SIG-M5 (cell line): ENCODE results near the gene SALL3.

Experiments used
- DNase-seq: peaks from one replicate; lab custom pipeline; 2025; lab: John Stamatoyannopoulos, UW

Gene SALL3

GRCh38 chr18:78965917-78966792 is 13.5 kb upstream of the SALL3 start:
- no peak for DNase-seq

DNA sequence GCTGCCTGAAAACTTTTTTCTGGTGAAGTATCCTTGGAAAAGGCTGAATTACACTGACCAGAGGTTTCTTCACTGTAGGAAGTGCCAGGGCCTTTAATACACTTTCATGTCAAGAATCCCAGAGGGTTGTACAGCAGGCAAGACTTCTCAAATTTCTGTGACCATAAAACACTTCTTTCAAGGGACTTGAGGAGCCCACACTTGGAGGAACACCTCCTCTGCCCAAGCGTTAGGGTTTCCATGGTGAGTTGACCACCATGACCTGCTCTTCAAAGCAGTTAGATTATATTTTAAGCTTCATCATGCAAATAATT is 12.9 kb upstream of the SALL3 start:
- no peak for DNase-seq

- DNase-seq, result no peak
Observed at GRCh38 chr18:78967692-78968091, 11.9 kb upstream of the SALL3 start.

- no peak for DNase-seq
Observed at GRCh38 chr18:78969574-78970315, 9.9 kb upstream of the SALL3 start.

DNA sequence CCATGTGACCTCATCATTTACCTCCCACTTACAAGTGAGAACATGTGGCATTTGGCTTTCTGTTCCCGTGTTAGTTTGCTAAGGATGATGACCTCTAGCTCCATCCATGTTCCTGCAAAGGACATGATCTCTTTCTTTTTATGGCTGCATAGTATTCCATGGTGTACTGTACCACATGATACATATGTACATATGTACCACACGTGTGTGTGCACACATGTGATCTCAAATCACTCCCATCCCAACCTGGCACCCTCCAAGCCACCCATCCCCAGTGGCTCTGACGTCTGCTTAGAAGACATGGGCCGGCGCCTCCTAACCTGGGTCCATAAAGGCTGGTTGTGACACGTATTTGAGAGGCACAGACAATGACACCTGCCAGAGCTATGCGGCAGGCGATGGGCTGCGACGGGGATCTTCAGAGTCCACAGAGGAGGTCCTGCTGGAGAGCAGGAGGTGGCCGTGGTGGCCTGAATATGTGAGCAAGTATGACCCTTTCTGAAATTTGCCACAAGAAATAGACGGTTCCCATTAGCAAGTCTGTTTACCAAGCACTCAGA is 8.8 kb upstream of the SALL3 start:
- no peak for DNase-seq

GRCh38 chr18:78971511-78972245 is 7.9 kb upstream of the SALL3 start:
- DNase-seq, result no peak

GRCh38 chr18:78972385-78972918 is 7.2 kb upstream of the SALL3 start:
- no peak for DNase-seq

- no peak for DNase-seq
Observed at GRCh38 chr18:78972930-78973331, 6.7 kb upstream of the SALL3 start.

- no peak for DNase-seq
Observed at GRCh38 chr18:78973357-78974083, 6.1 kb upstream of the SALL3 start.

GRCh38 chr18:78974115-78974761 is 5.4 kb upstream of the SALL3 start:
- no peak for DNase-seq

GRCh38 chr18:78975292-78975691 is 4.3 kb upstream of the SALL3 start:
- DNase-seq, result no peak

DNA sequence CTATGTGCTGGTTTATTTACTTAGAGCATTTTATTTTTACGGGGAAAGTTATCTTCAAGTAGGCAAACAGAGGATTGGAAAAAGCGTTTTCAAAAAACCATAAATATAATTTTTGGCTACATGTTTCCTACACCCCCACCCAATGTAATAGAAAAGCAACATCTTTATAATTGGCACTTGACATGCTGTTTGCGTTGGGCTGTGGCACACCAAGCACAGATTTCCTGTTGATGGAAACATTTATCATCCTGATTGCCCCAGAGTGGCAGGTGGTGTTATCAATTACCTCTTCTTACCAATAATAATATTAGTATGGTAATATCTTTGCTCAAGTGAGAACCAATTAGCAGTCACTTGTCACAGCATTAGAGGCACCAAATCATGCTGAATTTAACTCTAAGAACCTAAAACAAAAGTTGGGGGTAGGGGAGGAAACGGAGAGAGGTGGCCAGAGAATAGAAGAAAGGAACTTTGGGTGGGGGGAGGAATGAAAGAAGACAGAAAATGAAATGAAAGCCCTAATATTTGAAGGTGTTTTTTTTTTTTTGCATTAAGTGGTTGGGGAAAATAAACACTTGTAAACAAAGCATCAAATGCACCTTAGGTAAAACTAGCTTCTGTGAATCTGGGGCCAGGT is 3.8 kb upstream of the SALL3 start:
- DNase-seq, result no peak

DNA sequence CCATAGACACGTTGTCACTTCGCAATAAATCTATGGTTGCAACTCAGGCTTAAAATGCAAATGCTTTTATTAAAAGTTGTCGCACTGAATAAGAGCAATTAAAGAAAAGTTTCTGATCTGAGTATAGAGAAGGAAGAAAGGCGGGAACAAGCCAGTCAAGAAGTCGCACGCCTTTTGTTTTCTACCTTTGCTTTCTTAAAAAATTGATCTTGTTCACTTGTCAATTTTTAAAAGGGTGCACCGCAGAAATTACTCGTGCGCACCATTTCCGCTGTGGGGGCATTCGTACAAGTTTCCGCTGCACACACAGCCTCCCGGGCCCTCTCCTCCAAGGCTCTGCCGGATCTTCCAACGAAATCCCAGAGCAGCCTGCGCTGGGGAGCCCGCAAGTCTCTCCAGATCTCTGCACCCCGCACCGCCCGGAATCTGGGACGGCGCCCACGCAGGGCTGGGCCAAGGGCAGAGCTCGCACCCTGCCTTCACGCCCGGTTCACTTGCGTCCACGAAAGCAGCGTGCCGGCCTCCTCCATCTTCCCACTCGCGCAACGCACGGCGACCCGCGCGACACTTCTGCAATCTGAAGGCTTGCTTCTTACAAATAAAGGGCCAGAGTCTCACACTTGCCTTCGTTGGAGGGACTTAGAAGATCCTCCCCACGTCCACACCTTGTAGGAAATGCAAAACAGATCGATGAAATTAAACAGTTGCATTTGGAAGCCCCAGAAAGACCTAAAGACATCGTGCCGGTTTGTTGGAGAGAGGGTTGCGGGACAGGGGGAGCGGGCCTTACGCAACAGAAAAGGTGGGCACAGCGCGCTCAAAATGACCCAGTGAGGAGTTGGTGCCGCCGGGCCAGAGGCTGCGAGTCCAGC is 2.6 kb upstream of the SALL3 start:
- DNase-seq, result no peak

DNA sequence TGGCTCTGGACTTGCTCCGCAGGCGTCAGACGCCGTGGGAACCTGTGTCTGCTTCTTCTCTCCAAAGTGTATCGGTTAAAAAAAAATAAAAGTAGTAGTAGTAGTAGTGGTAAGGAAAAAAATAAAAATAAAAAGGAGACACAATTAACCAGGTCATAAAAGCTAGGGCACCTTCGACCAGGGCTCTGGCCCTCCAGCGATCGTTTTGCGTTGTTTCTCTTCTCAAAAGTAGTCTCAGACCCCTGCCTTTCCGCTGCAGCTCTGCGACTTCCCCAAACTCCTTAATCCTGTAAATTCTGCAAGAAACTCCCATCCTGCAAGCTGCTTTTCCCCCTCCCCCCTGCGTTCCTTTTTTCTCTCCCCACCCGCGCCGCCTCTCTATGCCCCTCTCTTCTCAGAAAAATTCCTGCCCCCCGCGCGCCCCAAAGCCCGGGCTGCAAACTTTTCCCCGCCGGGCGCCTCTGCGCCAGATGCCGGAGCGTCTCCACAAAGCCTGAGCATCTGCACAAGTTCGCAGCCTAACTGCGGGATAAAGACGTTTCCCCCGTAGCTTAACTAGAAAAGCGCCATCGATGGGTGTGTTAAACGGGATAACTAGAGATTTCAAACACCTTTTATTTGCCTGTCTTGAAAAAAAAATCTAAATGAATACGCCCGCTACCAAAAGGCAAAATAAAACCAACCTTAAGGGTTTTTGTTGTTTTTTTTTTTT is 1.8 kb upstream of the SALL3 start:
- no peak for DNase-seq

DNA sequence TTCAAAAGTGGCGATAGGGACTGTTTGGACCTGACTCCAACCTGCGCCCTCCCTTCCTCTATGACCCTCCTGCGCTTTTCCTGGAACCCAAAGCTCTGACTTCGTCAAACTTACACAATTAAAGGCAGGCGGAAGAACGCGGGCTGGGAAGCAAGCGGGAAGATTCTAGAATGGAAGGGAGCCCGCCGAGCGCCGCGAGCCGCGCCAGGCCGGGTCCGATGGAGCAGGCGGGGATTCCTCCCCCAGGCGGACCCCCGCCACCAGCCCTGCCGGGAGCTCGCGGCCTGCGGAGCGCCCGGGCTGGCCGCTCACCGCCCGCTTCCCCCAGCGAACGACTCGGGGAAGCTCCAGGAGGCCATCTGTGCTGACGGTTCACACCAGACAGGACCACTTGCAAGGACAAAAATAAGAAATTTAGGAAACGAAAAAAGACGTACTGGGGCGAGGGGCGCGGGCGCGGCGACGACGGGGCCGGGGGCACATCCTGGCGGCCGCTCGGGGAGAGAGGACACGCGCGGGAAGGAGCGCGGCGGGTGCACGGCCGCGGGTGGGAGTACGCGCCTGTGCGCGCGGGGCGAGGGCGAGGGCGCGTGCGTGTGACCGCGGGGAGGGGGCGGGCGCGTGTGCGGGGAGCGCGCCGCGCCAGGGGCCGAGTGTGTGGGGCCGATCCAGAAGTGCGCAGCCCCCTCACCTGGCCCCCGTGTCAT is 1.1 kb upstream of the SALL3 start:
- DNase-seq, result no peak

- no peak for DNase-seq
Observed at GRCh38 chr18:78979056-78979729, 425 bp upstream of the SALL3 start.

DNA sequence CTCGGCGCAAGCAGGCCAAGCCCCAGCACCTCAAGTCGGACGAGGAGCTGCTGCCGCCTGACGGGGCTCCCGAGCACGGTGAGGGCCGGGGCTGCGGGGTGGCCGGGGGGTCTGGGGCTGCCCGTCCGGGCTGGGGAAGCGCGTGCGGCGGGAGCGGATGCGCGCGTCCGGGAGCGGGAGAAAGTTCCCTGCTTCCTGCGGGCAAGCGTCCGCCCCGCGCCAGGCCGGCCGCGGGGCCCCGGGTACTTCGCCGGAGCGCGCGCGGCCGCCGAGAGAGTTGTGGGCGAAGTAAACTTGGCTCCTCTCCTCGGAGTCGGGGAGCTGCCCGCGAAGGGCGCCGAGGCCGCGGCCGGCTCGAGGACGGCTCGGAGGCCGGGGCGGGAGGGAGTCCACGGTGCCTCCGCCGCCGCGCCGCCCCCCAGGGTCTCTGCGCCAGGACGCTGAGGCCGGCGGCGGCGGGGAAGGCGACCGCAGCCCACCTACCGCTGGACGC is 707 bp downstream of the SALL3 start:
- no peak for DNase-seq
